ENCODE measurements around the gene TM7SF2.

The TM7SF2 gene

DNA sequence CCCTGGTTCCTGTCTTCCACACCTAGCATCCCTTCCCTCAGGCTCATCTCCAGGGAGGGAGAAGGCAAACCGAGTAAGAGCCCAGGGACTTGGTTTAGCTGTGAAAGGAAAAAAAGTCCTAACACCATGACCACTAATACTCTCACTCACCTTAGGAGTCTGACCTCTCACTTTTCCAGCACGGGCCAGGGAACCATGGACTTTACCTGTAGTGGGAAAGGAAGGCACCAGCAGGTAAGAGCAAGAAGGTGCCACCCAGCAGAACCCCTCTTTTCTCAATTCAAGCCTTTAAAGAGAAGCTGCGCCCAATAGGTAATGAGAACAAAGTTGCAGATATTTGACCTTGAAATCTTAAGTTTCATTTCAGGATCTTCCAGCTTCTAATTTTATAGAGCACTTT is 9.2 kb downstream of the TM7SF2 start:
- TF ChIP-seq CTCF (IDR thresholded peaks at IDR 0.05; ENCODE audit: extremely low read depth, missing control alignments): no peak
- no peak for DNase-seq (ENCODE audit: low spot score)

- DNase-seq (ENCODE audit: low spot score): no peak
- no peak for TF ChIP-seq CTCF (IDR thresholded peaks at IDR 0.05; ENCODE audit: extremely low read depth, missing control alignments)
Measured at GRCh38 chr11:65121447-65121864, 9.8 kb downstream of the TM7SF2 start.

- TF ChIP-seq CTCF (IDR thresholded peaks at IDR 0.05; ENCODE audit: extremely low read depth, missing control alignments): no peak
- peak; percentile 94 for DNase-seq (ENCODE audit: low spot score)
Measured at GRCh38 chr11:65121865-65122696, 10.4 kb downstream of the TM7SF2 start, which contains the start of the genes FAU and MRPL49. FAU (minus strand) TSS chr11:65122134; CDS start chr11:65121813, 321 bp downstream. MRPL49 (plus strand) TSS chr11:65122321; CDS start chr11:65122347, 26 bp downstream.

DNA sequence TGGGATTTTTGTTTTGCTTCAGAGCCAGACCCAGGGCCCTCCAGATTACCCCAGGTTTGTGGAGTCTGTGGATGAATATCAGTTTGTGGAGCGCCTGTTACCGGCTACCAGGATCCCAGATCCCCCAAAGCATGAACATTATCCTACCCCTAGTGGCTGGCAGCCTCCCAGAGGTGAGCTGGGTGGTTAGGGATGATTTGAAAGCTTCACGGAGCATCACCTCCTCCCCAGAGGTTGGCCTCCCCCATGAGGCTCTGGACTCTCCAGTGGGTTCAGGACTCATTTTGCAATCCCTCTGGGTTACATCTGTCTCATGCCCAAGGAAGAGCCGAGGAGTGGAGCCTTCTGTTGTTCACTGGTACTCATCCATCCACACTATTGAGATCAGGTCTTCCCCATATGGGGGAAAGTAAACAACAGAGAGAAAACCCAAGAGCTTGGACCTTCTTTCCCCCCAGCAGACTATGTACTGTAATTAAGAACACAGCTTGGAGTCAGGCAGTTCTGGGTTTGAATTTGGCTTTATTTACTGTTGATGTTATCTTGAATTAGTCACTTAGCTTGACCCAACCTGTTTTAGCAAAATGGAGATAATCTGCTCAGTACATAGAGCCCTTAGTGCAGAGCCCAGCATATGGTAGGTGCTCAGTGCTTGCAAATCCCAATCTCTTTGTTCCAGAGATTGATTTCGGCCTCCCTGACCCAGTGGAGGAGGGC is 13.0 kb downstream of the TM7SF2 start:
- DNase-seq (ENCODE audit: low spot score): no peak
- no peak for TF ChIP-seq CTCF (IDR thresholded peaks at IDR 0.05; ENCODE audit: extremely low read depth, missing control alignments)

DNA sequence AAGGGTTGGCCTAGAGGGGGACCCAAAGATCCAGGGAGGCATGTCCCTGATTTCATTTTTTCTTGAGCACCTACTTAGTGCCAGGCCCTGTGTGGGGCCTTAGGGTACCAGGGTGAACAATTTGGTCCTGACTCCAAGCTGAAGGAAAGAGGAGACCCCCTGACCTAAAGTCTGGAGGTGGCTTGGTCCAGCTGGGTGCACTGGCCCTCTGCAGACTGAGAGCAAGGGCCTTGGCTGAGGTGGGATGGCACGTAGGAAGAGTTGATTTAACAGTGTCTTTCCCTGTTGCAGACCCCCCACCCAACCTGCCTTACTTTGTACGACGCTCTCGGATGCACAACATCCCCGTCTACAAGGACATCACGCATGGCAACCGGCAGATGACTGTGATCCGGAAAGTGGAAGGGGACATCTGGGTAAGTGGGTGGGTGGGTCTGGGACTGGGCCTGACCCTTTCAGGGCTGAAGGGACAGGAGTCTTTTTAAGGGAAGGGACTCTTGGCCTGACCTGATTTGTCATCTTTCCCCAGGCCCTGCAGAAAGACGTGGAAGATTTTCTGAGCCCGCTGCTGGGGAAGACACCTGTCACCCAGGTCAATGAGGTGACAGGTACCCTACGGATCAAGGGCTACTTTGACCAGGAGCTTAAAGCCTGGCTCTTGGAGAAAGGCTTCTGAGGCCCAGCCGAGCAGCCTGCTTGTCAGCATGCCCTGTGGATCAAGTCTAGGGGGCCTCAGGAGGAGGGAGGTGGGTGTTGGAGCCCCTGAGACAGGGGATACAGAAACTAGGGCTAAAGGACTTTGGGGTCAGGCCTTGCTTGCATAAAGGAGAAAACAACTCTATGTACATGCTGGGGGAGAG is 13.8 kb downstream of the TM7SF2 start:
- no peak for TF ChIP-seq CTCF (IDR thresholded peaks at IDR 0.05; ENCODE audit: extremely low read depth, missing control alignments)
- DNase-seq (ENCODE audit: low spot score): no peak

- DNase-seq (ENCODE audit: low spot score): no peak
- no peak for TF ChIP-seq CTCF (IDR thresholded peaks at IDR 0.05; ENCODE audit: extremely low read depth, missing control alignments)
Measured at GRCh38 chr11:65126624-65127274, 15.1 kb downstream of the TM7SF2 start.
